NCI-H146 treated with DMSO at 0.1 percent for 48 hours (cell line): ENCODE data around the gene NAA25.

Experiments
- DNase-seq: peaks from one replicate; lab custom pipeline; 2025; ENCODE audit not compliant: unreplicated experiment; lab: John Stamatoyannopoulos, UW

Gene NAA25

DNA sequence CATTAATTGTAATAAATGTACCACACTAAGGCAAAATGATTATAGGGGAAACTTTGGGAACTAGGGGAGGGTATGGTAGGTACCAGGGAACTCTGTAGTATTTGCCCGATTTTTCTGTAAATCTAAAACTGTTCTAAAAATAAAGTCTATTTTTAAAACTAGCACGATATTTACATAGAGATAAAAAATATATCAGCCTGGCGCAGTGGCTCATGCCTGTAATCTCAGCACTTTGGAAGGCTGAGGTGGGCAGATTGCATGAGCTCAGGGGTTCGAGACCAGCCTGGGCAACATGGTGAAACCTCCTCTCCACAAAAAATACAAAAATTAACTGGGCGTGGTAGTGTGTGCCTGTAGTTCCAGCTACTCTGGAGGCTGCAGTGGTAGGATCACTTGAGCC lies 128.0 kb downstream of the NAA25 start:
- no peak for DNase-seq

DNA sequence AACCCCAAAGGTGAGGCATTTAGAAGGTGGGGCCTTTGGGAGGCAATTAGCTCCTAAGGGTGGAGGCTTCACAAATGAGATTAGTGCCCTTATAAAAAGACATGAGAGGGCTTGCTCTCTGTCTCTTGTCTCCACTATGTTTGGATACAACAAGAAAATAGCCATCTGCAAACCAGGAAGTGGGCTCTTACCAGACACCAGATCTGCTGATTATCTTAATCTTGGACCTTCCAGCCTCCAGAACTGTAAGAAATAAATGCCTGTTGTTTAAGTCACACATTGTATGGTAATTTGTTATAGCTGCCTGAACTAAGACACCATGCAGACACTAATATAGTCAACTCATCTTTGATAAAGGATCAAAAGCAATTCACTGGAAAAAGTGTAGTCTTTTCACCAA lies 130.0 kb downstream of the NAA25 start:
- no peak for DNase-seq

DNA sequence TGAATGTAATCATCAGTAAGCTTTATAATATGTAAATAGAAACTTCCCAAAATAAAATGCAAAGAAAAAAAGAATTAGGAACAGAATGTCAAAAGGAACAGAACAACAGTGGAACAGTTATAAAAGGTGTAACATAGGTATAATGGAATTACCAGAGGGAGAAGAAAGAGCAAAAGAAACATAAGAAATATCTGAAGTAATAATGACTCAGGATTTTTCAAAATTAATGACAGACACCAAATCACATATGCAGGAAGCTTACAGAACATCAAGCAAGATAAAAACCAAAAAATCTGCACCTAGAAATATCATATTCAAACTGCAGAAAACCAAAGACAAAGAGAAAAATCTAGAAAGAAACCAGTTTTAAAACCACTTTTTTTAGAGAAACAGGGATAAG lies 131.7 kb downstream of the NAA25 start:
- no peak for DNase-seq
